ENCODE data around the gene VDR.

GRCh38 chr12:47801170-47801903 is 103.5 kb downstream of the VDR start:
- no peak for TF ChIP-seq CTCF (IDR thresholded peaks at IDR 0.05)
- TF ChIP-seq POLR2A (IDR thresholded peaks at IDR 0.05) = no peak
- peak in 1 of 3 donors; percentile 18 for TF ChIP-seq POLR2AphosphoS5 (IDR thresholded peaks at IDR 0.05)
